Left lung (tissue), 14 donors: ENCODE results near the gene IFNW1. TPM values are rescaled to one million over a fixed set of nuclear protein-coding genes. Genes with fewer than 3 reads are reported as not detected.
A peak's percentile ranks its signal among the peaks of the same experiment; 100 is the strongest.
"Not testable (repeated sequence)": the region's sequence is repeated elsewhere in the genome, so short reads cannot be mapped to it uniquely, and the experiment has no call there.

Source experiments
- ATAC-seq: fragments of 200-7000 bp; cut with Tn5 transposase; one replicate; pipeline ENCODE4 v1.9.1; 2020; ENCODE audit warnings: moderate library complexity
- DNase-seq, 4 donors: peaks; one replicate each; pipeline ENCODE4 v3.0.0-alpha.2; 2013 to 2020
- H3K27ac ChIP-seq, 2 donors: fragments of 200-600 bp; sonication (generic) in 1 of 2; one replicate each; pipeline versions ENCODE4 v1.5.0 to v1.8.0; 2020 to 2021
- H3K27me3 ChIP-seq, 2 donors: fragments of 200-600 bp; sonication (generic) in 1 of 2; one replicate each; pipeline versions ENCODE4 v1.5.0 to v1.8.0; 2020 to 2021
- H3K36me3 ChIP-seq, 2 donors: fragments of 200-600 bp; sonication (generic) in 1 of 2; one replicate each; pipeline versions ENCODE4 v1.5.0 to v1.8.0; 2020 to 2021
- H3K4me1 ChIP-seq, 2 donors: fragments of 200-600 bp; one replicate each; pipeline ENCODE4 v1.8.0; 2021
- H3K4me3 ChIP-seq, 2 donors: fragments of 200-600 bp; sonication (generic) in 1 of 2; one replicate each; pipeline versions ENCODE4 v1.5.0 to v1.8.0; 2020 to 2021; ENCODE audit warnings: mild to moderate bottlenecking in 1 of 2
- H3K9me3 ChIP-seq, 2 donors: fragments of 200-600 bp; sonication (generic) in 1 of 2; one replicate each; pipeline versions ENCODE4 v1.5.0 to v1.8.0; 2020 to 2021
- CTCF ChIP-seq, 2 donors: fragments of 200-600 bp; sonication (generic) in 1 of 2; IDR thresholded peaks; one replicate each; pipeline versions ENCODE4 v1.5.0 to v1.8.0; 2021; ENCODE audit warnings: antibody characterized with exemption in 2 of 2
- intact Hi-C, 2 donors: fragments of 100-400 bp; cut with DNase I; formaldehyde crosslinking; loops; one replicate each; pipeline versions ENCODE4 v1.11.2 to v1.14.2; 2022
- long read RNA-seq, 12 donors: library from polyadenylated mRNA in 2 of 12; unstranded in 2 of 12; transcript quantifications; one replicate each; pipeline ENCODE4 v2.0.0 and lab custom pipeline, GENCODE V29; 2019 to 2026
- polyA plus RNA-seq, 6 donors: library from polyadenylated mRNA; unstranded; fragments of 120-200 nt; gene quantifications; one replicate each; pipeline ENCODE4 v1.2.1, GENCODE V29; 2013; ENCODE audit not compliant: insufficient read length in 6 of 6
- total RNA-seq, 2 donors: library from RNA; stranded (reverse); fragmentation: NEBNext Ultra II Directional; extraction: Animal tissue kit (Norgen Biotek cat#: 25700); gene quantifications; one replicate each; pipeline ENCODE4 v1.2.1, GENCODE V29; 2021
- donor health status: DM: no; HTN: yes; CAD: no.
- donor health status: DM: no; HTN: no; CAD: no.

The IFNW1 gene
- total RNA-seq (not detected), polyA plus RNA-seq (under 1 TPM in 3 of 6 donors, not detected in 3; 0.07 to 0.15 (median 0.09) TPM)
- long read RNA-seq, donor 1: 0 reads
- long read RNA-seq, donor 2: 0 reads
- long read RNA-seq, donor 3: 0 reads
- long read RNA-seq, donor 4: 0 reads
- long read RNA-seq, donor 5: 0 reads
- long read RNA-seq, donor 6: 0 reads
- long read RNA-seq, donor 7: 0 reads
- long read RNA-seq, donor 8: 0 reads
- long read RNA-seq, donor 9: 0 reads
- long read RNA-seq, donor 10: 0 reads
- long read RNA-seq, donor 11: 0 reads
- long read RNA-seq, donor 12: 0 reads

- no peak for DNase-seq
- H3K4me1 ChIP-seq: no peaks in the 10 kb centered on the region
- no peak within 1 kb of the TSS for H3K4me3 ChIP-seq
- TF ChIP-seq CTCF (IDR thresholded peaks at IDR 0.05): no peak
- no peaks in the 10 kb centered on the region for H3K27me3 ChIP-seq
- H3K36me3 ChIP-seq: no peaks in the 10 kb centered on the region
- ATAC-seq: no peak
- intact Hi-C loops: no loop called here
- no peaks in the 10 kb centered on the region for H3K9me3 ChIP-seq
- no peak within 1 kb of the TSS for H3K27ac ChIP-seq
These were observed at the start of gene IFNW1 for GRCh38 chr9:21141427-21141882. IFNW1 (minus strand) TSS chr9:21141832; CDS start chr9:21141570, 262 bp downstream.

GRCh38 chr9:21187487-21187886, 45.9 kb upstream of the IFNW1 start, which contains the start of gene IFNA4:
IFNA4 (minus strand) TSS chr9:21187587; CDS start chr9:21187531, 56 bp downstream.
- ATAC-seq, DNase-seq, intact Hi-C loops, H3K27me3 ChIP-seq, H3K9me3 ChIP-seq, H3K36me3 ChIP-seq, H3K27ac ChIP-seq, H3K4me1 ChIP-seq, H3K4me3 ChIP-seq: not testable (repeated sequence)

- peak in 1 of 4 donors; percentile 1 for DNase-seq
- peak; percentile 35 to 46 for TF ChIP-seq CTCF (IDR thresholded peaks at IDR 0.05)
- H3K27me3 ChIP-seq, H3K9me3 ChIP-seq, H3K36me3 ChIP-seq, H3K27ac ChIP-seq, intact Hi-C loops, H3K4me1 ChIP-seq, H3K4me3 ChIP-seq: not testable (repeated sequence)
- ATAC-seq: peak; percentile 87
These were observed 41.4 kb upstream of the IFNW1 start for GRCh38 chr9:21182810-21183736.

- no peak for DNase-seq
- no peak overlapping the region for H3K4me3 ChIP-seq
- no peak for ATAC-seq
- TF ChIP-seq CTCF (IDR thresholded peaks at IDR 0.05): no peak
- H3K27ac ChIP-seq: no peak overlapping the region
- no peaks in the 10 kb centered on the region for H3K9me3 ChIP-seq
- H3K36me3 ChIP-seq: no peaks in the 10 kb centered on the region
- no peaks in the 10 kb centered on the region for H3K27me3 ChIP-seq
- H3K4me1 ChIP-seq: no peaks in the 10 kb centered on the region
- intact Hi-C loops: no loop called here
These were observed 33.0 kb upstream of the IFNW1 start for GRCh38 chr9:21174671-21175070.

GRCh38 chr9:21172156-21172555, 30.5 kb upstream of the IFNW1 start:
- H3K27me3 ChIP-seq: no peaks in the 10 kb centered on the region
- intact Hi-C loops: no loop called here
- no peak for TF ChIP-seq CTCF (IDR thresholded peaks at IDR 0.05)

More at GRCh38 chr9:21172156-21172555, 30.5 kb upstream of the IFNW1 start:
- ATAC-seq: no peak
- Histone ChIP-seq H3K4me1 (no peaks in the 10 kb centered on the region), H3K9me3 (no peaks in the 10 kb centered on the region), H3K27ac (no peak overlapping the region), H3K36me3 (no peaks in the 10 kb centered on the region), H3K4me3 (no peak overlapping the region)
- no peak for DNase-seq
